Kidney epithelial cell (primary cell): ENCODE data around the gene MORC2. TPM values are rescaled to one million over a fixed set of nuclear protein-coding genes. Genes with fewer than 3 reads are reported as not detected.

ENCODE experiments used
- DNase-seq: peaks from one replicate; pipeline ENCODE4 v3.0.0-alpha.2; 2010; ENCODE audit warnings: low read depth
- H3K27me3 ChIP-seq: 2 replicates; pipeline ENCODE4 v1.6.0; 2011; ENCODE audit warnings: low read length; ENCODE audit not compliant: control insufficient read depth, insufficient read depth
- H3K36me3 ChIP-seq: 2 replicates; pipeline ENCODE4 v1.5.1; 2011; ENCODE audit warnings: low read length; ENCODE audit not compliant: control insufficient read depth, insufficient read depth
- H3K4me3 ChIP-seq: 2 replicates; pipeline ENCODE4 v1.5.1; 2011; ENCODE audit warnings: low read depth, mild to moderate bottlenecking, control low read depth, low read length
- total RNA-seq: library from RNA; depleted of rRNA; stranded (reverse); fragments of >200 nt; gene quantifications from 2 replicates; pipeline ENCODE4 v1.2.3, GENCODE V29; 2015
- TF ChIP-seq, protein P1 (sequence below): IDR thresholded peaks from 2 replicates; pipeline ENCODE4 v1.5.1; 2011; ENCODE audit warnings: mild to moderate bottlenecking, moderate library complexity, low read length, control low read depth, inconsistent platforms; ENCODE audit not compliant: insufficient read depth, poor library complexity, severe bottlenecking

Gene MORC2
- total RNA-seq, 1 donor from 2014 or later: 30.8 TPM

DNA sequence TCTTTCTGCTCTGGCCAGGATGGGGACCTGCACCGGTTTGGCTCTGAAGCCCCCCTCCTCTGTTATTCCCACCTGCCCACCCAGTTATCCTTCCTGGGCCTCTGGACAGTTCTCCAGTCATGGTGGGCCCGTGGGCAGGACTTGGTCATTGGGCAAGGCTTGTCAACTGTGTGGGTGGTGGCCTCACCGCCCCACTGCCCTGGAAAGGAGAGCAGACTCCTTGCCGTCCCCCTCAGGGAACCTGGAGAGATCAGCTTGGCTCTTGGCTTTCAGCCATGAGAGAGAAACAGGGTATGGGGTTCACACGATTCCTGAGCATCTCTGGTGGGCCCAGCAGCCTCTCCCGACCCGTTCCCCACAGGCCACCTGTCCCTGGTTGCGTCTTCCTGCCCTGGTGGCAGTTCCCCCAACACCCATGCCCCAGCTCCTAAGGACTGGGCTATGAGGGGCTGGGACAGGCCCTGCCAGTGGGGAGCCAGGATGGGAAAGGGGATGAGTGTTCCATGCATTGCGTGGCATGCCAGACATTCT is 92.3 kb downstream of the MORC2 start:
- Histone ChIP-seq H3K4me3 (no peak overlapping the region), H3K36me3 (no peaks in the 10 kb centered on the region), H3K27me3 (no peaks in the 10 kb centered on the region)
- TF ChIP-seq, protein P1, sequence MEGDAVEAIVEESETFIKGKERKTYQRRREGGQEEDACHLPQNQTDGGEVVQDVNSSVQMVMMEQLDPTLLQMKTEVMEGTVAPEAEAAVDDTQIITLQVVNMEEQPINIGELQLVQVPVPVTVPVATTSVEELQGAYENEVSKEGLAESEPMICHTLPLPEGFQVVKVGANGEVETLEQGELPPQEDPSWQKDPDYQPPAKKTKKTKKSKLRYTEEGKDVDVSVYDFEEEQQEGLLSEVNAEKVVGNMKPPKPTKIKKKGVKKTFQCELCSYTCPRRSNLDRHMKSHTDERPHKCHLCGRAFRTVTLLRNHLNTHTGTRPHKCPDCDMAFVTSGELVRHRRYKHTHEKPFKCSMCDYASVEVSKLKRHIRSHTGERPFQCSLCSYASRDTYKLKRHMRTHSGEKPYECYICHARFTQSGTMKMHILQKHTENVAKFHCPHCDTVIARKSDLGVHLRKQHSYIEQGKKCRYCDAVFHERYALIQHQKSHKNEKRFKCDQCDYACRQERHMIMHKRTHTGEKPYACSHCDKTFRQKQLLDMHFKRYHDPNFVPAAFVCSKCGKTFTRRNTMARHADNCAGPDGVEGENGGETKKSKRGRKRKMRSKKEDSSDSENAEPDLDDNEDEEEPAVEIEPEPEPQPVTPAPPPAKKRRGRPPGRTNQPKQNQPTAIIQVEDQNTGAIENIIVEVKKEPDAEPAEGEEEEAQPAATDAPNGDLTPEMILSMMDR: no peak
- DNase-seq: no peak

DNA sequence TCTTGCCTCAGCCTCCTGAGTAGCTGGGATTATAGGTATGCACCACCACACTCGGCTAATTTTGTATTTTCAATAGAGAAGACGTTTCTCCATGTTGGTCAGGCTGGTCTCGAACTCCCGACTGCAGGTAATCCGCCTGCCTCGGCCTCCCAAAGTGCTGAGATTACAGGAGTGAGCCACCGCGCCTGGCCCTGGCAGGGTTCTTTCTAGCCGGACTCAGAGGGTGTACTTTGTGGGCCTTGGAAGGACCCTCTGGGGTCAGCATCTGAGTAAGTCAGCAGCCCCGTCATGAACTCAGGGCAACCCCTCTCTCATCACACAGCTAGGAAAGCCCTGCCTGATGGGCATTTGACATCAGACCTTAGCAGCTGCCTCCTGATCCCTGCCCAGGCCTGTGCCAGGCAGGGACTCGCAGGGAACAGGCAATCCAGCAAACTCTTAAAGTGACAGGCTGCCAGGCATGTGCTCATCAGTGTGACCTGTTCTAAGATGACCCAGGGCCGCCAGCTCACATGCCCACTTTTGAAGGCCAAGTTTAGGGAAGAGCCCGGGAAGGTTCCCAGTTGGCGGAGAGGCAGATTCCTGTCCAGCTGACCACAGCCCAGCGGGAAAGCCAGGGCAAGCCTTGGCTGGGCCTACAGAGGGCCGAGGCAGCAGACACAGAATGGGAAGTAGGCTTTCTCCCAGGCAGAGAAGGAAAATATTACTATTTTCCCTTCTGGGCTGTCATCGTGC is 92.9 kb downstream of the MORC2 start:
- DNase-seq: no peak
- Histone ChIP-seq H3K36me3 (no peaks in the 10 kb centered on the region), H3K27me3 (no peaks in the 10 kb centered on the region), H3K4me3 (no peak overlapping the region)
- TF ChIP-seq, protein P1: no peak

Other genes with a start within 250 kb of the MORC2 start
- gene TUG1, start 491 bp upstream of the MORC2 start, total RNA-seq: 68.7 and 72.5 TPM in 2 replicates
- gene SMTN, start 112.5 kb upstream of the MORC2 start, total RNA-seq: 51.7 and 55.4 TPM in 2 replicates
- 55.2 and 60.4 TPM in 2 replicates for gene SELENOM, start 138.8 kb upstream of the MORC2 start, total RNA-seq
- 5.5 and 5.6 TPM in 2 replicates for gene INPP5J, start 154.2 kb upstream of the MORC2 start, total RNA-seq
- 0.46 and 0.48 TPM in 2 replicates for gene PLA2G3, start 171.7 kb upstream of the MORC2 start, total RNA-seq
- 49.6 and 53.2 TPM in 2 replicates for gene RNF185, start 191.4 kb upstream of the MORC2 start, total RNA-seq
- 37.2 and 41.4 TPM in 2 replicates for gene LIMK2, start 243.5 kb upstream of the MORC2 start, total RNA-seq